Gastrocnemius medialis (tissue), 4 donors: Measurements from ENCODE around the gene ZNF236. TPM values are rescaled to one million over a fixed set of nuclear protein-coding genes. Genes with fewer than 3 reads are reported as not detected.

ENCODE experiments used
- ATAC-seq, 2 donors: fragments of 150-250 bp; one replicate each; pipeline ENCODE4 v1.9.1; 2016
- DNase-seq, 2 donors: peaks; one replicate each; pipeline ENCODE4 v3.0.0-alpha.2; 2019
- H3K27ac ChIP-seq, 4 donors: fragments of 200-600 bp; sonication (generic); 1 replicate in 1 of 4; 2 replicates in 3 of 4; pipeline ENCODE4 v1.5.1; 2016 to 2018; ENCODE audit warnings: mild to moderate bottlenecking in 2 of 4, moderate library complexity in 1 of 4
- H3K27me3 ChIP-seq, 3 donors: fragments of 200-600 bp; sonication (generic) in 2 of 3; 1 replicate in 1 of 3; 2 replicates in 2 of 3; pipeline versions ENCODE4 v1.5.1 to v1.6.0; 2016 to 2019; ENCODE audit warnings: mild to moderate bottlenecking in 1 of 3, moderate library complexity in 1 of 3
- H3K36me3 ChIP-seq, 2 donors: fragments of 200-600 bp; sonication (generic) in 1 of 2; one replicate each; pipeline ENCODE4 v1.5.1; 2017 to 2018
- H3K4me1 ChIP-seq, 2 donors: fragments of 200-600 bp; sonication (generic) in 1 of 2; one replicate each; pipeline ENCODE4 v1.5.1; 2016 to 2017; ENCODE audit warnings: mild to moderate bottlenecking in 2 of 2
- H3K4me3 ChIP-seq, 4 donors: fragments of 200-600 bp; sonication (generic) in 3 of 4; 1 replicate in 1 of 4; 2 replicates in 3 of 4; pipeline ENCODE4 v1.5.1; 2016 to 2019; ENCODE audit warnings: mild to moderate bottlenecking in 2 of 4
- H3K9me3 ChIP-seq, 3 donors: fragments of 200-600 bp; sonication (generic) in 2 of 3; 1 replicate in 1 of 3; 2 replicates in 2 of 3; pipeline ENCODE4 v1.5.1; 2016 to 2019
- CTCF ChIP-seq, 5 experiments: fragments of 450-650 bp in 3 of 5; fragments of 200-600 bp in 2 of 5; sonication (generic) in 2 of 5; IDR thresholded peaks in 4 of 5; conservative IDR thresholded peaks in 1 of 5; 1 replicate in 4 of 5; 2 replicates in 1 of 5; pipeline ENCODE4 v1.5.1; 2016 to 2019; ENCODE audit warnings: antibody characterized with exemption in 5 of 5, mild to moderate bottlenecking in 3 of 5, moderate library complexity in 3 of 5
- POLR2A ChIP-seq, 2 donors: fragments of 450-650 bp; IDR thresholded peaks; one replicate each; pipeline ENCODE4 v1.6.1; 2017; ENCODE audit warnings: antibody characterized with exemption in 2 of 2, mild to moderate bottlenecking in 2 of 2, moderate library complexity in 2 of 2
- in situ Hi-C, 4 donors: fragments of 200-750 bp; cut with MboI; loops; one replicate each; pipeline versions ENCODE4 v1.15.0 to v1.8.0; 2017; ENCODE audit warnings: low sequenced_read_pairs in 4 of 4
- intact Hi-C: fragments of 100-400 bp; cut with DNase I; formaldehyde crosslinking; loops from one replicate; pipeline ENCODE4 v1.15.1; 2023; ENCODE audit warnings: low total_unique reads
- total RNA-seq, 4 donors: library from RNA; depleted of rRNA; stranded (reverse); fragments of >200 nt; gene quantifications; one replicate each; pipeline versions ENCODE4 v1.1.0 to v1.2.3, GENCODE V29; 2016

ZNF236 gene
- total RNA-seq, 4 donors from 2014 or later: 6.2 to 7.1 (median 6.5) TPM

- no peaks in the 10 kb centered on the region for H3K36me3 ChIP-seq
- TF ChIP-seq CTCF (IDR thresholded peaks at IDR 0.05 in 4 of 5, conservative IDR thresholded peaks at IDR 0.05 in 1 of 5) (no peak), POLR2A (IDR thresholded peaks at IDR 0.05) (no peak)
- ATAC-seq (no peak), DNase-seq (no peak)
- H3K27ac ChIP-seq: no peak overlapping the region
- no peaks in the 10 kb centered on the region for H3K27me3 ChIP-seq
- in situ Hi-C loops (loop anchor here in 3 of 4 donors (5.0 to 25.0 kb wide), 5 partner anchors 56 to 231 kb away; partner anchors contain the start of gene ZNF236 (in 1 of the 3)), intact Hi-C loops (no loop called here)
- H3K4me1 ChIP-seq: peaks cover 14 to 15% of the 10 kb centered on the region in 2 donors
- no peak overlapping the region for H3K4me3 ChIP-seq
- H3K9me3 ChIP-seq: no peaks in the 10 kb centered on the region
These were observed 158.5 kb downstream of the ZNF236 start for GRCh38 chr18:76980663-76981395.

- no peak for DNase-seq
- no peaks in the 10 kb centered on the region for H3K27me3 ChIP-seq
- in situ Hi-C loops: loop anchor here in 3 of 4 donors (5.0 to 25.0 kb wide), 5 partner anchors 57 to 231 kb away; partner anchors contain the start of gene ZNF236 (in 1 of the 3)
- TF ChIP-seq POLR2A (IDR thresholded peaks at IDR 0.05) (no peak), CTCF (IDR thresholded peaks at IDR 0.05 in 4 of 5, conservative IDR thresholded peaks at IDR 0.05 in 1 of 5) (no peak)
- H3K4me3 ChIP-seq: no peak overlapping the region
- H3K4me1 ChIP-seq: peaks cover 14 to 15% of the 10 kb centered on the region in 2 donors
- no peak for ATAC-seq
- no peaks in the 10 kb centered on the region for H3K9me3 ChIP-seq
- no peak overlapping the region for H3K27ac ChIP-seq
- H3K36me3 ChIP-seq: no peaks in the 10 kb centered on the region
- intact Hi-C loops: no loop called here
These were observed 159.1 kb downstream of the ZNF236 start for GRCh38 chr18:76981396-76981968.

- intact Hi-C loops (loop anchor here (2.0 kb wide), 2 partner anchors 59 to 179 kb away; no protein-coding TSS in a partner anchor), in situ Hi-C loops (loop anchor here in 3 of 4 donors (5.0 to 25.0 kb wide), 5 partner anchors 57 to 230 kb away; partner anchors contain the start of gene ZNF236 (in 1 of the 3))
- peaks cover 10 to 11% of the 10 kb centered on the region in 2 donors for H3K4me1 ChIP-seq
- TF ChIP-seq CTCF (IDR thresholded peaks at IDR 0.05 in 4 of 5, conservative IDR thresholded peaks at IDR 0.05 in 1 of 5): no peak
- TF ChIP-seq POLR2A (IDR thresholded peaks at IDR 0.05): no peak
- no peak overlapping the region for H3K4me3 ChIP-seq
- no peaks in the 10 kb centered on the region for H3K27me3 ChIP-seq
- ATAC-seq: no peak
- H3K9me3 ChIP-seq: no peaks in the 10 kb centered on the region
- DNase-seq: no peak
- no peaks in the 10 kb centered on the region for H3K36me3 ChIP-seq
- H3K27ac ChIP-seq: no peak overlapping the region
These were observed 159.7 kb downstream of the ZNF236 start for GRCh38 chr18:76982038-76982437.

- H3K9me3 ChIP-seq: no peaks in the 10 kb centered on the region
- no peak overlapping the region for H3K27ac ChIP-seq
- no peak overlapping the region for H3K4me3 ChIP-seq
- ATAC-seq (peak; percentile 66 to 73), DNase-seq (peak; percentile 37 to 73)
- intact Hi-C loops: loop anchor here (2.0 kb wide), 2 partner anchors 60 to 180 kb away; no protein-coding TSS in a partner anchor
- in situ Hi-C loops: loop anchor here in 3 of 4 donors (5.0 to 25.0 kb wide), 5 partner anchors 58 to 229 kb away; partner anchors contain the start of gene ZNF236 (in 1 of the 3)
- TF ChIP-seq CTCF (IDR thresholded peaks at IDR 0.05 in 4 of 5, conservative IDR thresholded peaks at IDR 0.05 in 1 of 5): peak; percentile 73 to 90 (median 86)
- TF ChIP-seq POLR2A (IDR thresholded peaks at IDR 0.05): no peak
- H3K36me3 ChIP-seq: no peaks in the 10 kb centered on the region
- H3K4me1 ChIP-seq: peaks cover under 1 to 2% of the 10 kb centered on the region in 2 donors
- H3K27me3 ChIP-seq: no peaks in the 10 kb centered on the region
These were observed 160.7 kb downstream of the ZNF236 start for GRCh38 chr18:76982841-76983583.
